Activated T-cell treated with anti-CD3 and anti-CD28 coated beads, Interleukin-2, amount 50 U/mL, for 1 hour (primary cell): ENCODE data around the gene PCBP3.
"Not testable (repeated sequence)": the region's sequence is repeated elsewhere in the genome, so short reads cannot be mapped to it uniquely, and the experiment has no call there.

ENCODE experiments used
- DNase-seq: peaks from one replicate; pipeline ENCODE4 v3.0.0-alpha.2; 2020

The PCBP3 gene

DNA sequence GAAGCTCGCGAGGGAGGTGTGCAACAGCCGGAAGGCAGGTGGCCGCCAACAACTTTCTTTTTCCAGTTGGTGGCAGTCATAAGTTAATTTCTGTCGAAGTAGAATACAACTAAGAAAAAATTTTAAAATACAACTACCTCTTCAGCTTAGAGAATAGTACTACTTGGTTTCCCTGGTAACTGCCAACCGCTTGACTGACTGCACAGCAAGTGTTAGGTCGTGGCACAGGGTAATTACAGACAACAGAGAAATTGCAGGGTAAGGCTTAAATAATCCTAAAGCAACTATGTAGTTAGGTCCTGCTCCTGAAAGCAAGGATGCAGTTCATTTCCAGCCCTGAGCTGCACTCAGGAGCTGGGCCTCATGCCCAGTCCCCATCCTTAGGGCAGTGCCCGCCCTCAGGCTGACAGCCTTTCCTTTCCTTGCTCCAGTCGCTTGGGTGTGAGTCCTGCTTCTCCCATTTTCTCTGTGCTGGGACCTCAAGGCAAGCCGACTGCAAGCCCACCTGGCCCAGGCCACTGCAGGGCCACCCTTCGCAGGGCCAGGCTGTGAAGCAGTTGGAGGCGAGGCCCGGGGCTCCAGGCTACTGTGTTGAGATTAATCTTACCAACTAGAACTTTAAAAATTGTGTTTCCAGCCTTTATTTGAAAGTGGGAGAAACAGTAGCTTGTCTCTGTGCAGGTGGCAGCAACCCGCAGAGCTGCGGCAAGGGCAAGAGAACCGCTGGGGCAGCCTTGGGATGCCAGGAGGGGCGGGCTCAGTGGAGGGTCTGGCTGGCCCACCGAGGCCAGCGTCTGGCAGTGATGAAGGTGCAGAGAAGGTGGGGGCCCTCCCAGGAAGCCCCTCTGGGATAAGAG, 148.3 kb downstream of the PCBP3 start:
- DNase-seq: no peak

DNA sequence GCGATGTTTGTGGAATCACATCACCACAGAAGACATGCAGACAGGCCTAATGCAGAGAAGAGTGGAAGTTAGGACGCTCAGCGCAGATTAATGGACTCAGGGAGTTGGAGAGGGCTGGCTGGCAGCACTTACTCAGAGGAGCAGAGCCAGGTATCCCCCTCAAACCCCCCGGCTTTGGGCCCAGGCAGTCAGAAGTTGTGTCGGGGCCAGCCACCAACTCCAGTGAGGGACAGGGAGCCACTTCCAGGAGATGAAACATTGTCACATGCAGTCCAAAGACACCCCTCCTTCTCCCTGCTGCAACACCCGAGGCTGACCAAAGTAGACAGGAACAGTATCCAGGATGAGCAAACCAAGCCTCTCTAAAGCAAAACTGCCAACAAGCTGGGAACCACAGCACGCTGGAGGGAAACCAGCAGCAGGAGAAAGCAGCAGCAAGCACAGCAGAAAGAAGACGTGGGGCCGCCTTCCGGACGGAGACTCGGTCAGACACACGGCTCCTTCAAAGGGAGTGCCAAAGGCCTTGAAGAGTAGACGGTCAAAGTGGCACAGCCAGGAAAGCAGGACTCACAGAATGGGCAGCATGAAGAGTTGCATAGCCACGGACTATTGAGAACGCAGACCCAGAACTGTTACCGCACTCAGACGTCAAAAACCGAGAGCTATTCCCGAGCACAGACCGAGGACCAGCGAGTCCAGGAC, 149.3 kb downstream of the PCBP3 start:
- no peak for DNase-seq

DNA sequence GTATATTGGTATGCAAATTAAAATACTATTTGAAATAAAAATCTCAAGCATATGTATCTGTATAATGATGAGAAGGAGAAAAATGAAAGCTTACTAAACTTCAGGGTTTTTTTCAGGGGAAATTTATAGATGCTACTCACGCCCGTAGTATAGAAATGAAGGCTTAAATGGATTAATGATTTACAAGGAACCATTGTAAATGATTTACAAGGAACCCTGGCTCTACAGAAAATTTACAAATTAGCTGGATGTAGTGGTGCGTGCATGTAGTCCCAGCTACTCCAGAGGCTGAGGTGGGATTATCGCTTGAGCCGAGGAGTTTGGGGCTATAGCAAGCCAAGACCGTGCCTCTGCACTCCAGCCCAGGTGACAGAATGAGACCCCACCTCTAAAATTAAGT, 150.5 kb downstream of the PCBP3 start:
- DNase-seq: no peak

DNA sequence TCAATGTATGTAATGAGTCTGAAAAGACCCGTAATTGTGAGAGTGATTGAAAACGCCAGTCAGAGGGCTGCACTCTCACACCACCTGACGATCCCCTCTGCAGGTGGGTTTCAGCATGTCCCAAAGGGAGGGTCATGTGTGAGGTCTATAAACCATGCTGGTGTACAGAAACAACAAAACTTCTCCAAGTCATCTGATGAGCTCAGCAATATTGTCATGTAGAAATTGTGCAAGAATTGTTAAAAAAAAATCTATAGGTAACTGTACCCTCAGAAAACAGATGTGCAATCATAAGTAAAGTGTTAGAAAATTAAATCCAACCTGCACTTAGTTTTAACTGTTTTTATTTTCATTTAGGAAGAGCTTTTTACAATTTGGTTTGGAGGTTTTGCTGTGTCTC, 152.5 kb downstream of the PCBP3 start:
- no peak for DNase-seq

DNA sequence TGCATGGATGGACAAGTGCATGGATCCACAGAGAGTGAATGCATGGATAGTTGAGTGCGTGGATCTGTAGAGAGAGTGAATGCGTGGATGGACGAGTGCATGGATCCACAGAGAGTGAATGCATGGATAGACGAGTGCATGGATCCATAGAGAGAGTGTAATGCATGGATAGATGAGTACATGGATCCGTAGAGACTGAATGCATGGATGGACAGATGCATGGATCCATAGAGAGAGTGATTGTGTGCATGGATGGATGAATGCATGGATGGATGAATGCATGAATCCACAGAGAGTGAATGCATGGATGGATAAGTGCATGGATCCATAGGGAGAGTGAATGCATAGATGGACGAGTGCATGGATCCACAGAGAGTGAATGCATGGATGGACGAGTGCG, 153.8 kb downstream of the PCBP3 start:
- DNase-seq: no peak

DNA sequence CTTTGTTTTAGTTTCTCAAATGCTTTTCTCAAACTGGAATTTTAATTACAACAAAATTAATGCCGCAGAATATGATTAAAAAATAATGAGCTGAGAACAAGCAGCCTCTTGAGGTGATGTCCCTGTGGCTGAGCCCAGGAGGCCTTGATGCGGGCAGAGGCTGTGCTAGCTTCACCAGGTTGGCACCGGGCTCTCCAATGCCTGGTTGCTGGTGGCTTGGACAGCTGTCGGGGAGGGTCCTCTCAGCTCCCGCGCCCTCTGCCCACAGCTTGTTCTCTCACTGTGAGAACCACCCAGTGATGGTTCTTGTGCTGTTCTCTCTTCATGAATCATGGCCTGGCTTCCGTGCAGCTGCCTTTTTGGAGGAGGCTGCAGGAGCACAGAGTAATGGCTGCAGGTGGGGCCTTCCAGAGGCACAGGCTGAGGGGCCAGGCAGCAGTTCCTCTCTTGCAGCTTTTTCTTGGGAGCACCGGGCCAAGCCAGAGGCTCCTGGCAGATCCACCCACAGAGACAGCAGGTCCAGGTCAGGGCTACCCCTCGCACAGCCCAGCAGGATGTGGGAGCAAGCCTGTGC, 156.3 kb downstream of the PCBP3 start:
- no peak for DNase-seq

DNA sequence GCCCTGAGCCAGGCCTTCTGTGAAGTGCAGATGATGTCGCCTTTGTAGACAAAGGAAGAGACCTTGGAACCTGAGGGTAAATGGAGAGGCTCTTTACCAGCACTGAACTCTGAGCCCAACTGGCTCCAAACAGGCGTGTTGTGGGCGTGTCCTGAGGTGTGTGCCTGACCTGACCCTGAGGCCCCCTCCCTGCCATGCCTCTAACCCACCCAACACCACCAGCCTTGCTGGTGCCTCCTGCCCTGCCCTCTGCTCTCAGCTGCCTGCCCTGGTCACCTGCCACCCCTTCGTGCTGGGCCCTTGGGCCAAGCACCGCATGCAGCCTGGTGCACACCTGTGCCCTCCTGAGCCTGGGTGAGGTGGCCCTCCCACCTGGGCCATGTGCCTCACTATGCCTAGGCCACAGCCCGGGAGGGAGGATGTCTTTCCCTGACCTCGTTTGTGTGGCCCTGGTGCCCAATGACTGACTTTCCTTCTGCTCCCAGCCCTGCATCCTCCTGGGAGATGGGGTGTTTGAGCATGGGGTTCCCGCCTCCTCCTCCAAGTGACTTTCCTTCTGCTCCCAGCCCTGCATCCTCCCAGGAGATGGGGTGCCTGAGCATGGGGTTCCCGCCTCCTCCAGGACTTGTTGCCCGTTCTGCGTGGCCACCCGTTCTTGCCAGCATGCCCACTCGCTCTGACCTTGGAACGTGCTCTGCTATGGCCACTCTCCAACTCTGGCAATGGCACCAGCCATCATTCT, 157.0 kb downstream of the PCBP3 start:
- DNase-seq: no peak

DNA sequence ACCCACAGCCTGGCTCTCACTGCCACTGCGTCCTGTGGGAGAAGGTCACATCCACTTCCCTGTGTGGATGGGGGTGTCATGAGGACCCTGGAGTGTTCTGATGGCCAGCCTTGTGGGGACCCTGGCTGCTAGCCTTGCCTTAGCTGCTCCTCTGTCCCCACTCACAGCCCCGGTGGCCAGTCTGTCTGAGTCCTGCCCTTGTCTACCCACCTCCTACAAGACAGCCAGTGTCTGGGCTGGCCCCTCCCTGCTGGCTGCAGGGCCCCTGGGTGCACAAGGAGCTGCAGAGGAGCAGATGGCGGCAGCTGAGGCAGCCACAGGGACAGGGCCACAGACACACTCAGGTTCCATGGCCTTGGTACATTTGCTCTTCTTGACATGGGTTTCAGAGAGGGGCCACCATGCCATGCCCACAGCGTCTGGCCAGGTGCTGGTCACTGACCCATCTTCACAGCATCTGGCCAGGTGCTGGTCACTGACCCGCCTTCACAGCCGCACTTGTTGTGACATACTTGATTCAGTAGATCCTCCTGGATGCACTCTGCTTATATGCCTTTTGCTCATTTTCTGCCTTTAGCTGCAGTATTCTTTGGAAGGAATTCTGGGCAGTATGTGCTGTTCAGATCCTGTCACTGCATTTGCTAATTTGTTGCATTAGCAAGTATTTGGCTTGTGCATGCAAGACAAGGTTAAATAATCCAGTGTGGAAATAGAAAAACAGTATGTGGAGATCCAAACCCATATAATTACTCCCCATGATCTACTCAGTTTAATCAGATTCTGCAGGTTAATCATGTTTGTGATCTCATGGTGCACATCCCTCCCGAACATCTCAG, 157.8 kb downstream of the PCBP3 start:
- DNase-seq: no peak

DNA sequence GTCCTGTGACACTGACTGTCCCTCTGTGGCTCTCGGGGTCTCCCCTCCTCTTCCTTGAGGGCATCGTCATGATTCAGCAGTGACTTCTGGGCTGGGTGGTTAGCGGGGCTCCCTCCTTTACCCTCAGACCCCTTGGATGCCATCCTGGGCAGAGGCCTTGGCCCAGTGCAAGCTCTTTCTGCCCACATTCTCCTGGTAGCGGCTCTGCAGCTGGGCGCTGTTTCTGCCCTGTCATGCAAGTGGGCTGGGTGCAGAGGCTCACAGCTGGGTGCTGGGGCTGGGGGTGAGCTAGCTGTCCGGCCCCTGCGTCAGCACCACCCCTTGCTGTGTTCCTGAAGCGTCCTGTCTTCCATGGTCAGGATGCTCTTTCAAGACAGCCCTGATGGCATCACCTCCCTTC, 158.5 kb downstream of the PCBP3 start:
- DNase-seq: no peak

DNA sequence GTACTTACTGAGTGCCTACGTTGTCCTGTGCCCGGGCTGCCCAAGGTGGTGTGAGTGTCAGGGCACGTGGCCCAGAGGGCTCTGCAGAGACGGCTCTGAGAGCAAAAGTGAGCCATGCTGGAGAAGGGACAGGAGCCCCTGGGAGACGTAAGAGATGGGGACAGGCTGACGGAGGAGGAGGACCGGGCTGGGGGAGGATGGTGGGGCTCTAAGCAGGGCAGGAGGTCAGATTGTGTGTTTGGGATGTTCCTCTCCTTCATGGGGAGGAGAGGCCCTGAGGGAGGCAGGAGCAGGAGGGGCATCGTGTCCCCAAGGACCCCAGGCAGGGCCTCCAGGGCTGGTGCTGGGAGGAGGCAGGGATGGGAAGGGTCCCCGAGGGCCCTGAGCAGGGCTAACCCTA, 158.9 kb downstream of the PCBP3 start:
- no peak for DNase-seq

DNA sequence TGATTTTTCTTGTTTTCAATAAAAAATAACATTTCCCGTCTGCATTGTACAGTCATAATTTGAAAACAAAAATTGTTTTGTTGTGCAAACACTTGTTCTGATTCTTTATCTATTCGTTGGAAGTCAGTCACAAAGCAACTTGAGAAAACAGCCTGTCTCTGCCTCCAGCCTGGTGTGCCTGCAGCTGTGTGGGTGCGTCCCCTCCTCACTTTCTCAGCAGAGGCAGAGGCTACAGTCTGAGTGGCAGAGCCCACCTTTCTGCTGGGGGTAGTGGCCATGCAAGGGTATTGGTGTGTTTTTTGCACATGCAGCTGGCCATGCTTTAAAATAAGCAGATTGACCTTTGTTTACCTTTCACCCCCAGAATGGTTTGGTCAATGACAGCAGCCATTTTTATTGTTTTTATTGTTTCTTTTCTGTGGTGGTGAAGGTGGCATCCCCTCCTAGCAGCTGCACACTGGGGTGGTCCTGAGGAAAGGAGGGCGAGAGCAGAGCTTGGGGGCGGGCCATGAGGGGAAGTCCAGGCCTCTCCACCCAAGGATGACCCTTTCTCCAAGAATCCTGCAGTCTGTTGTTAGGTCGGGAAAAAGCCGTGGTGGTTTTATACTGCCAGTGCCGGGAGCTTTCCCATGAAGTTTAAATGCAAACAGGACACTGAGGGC, 159.6 kb downstream of the PCBP3 start:
- DNase-seq: no peak

DNA sequence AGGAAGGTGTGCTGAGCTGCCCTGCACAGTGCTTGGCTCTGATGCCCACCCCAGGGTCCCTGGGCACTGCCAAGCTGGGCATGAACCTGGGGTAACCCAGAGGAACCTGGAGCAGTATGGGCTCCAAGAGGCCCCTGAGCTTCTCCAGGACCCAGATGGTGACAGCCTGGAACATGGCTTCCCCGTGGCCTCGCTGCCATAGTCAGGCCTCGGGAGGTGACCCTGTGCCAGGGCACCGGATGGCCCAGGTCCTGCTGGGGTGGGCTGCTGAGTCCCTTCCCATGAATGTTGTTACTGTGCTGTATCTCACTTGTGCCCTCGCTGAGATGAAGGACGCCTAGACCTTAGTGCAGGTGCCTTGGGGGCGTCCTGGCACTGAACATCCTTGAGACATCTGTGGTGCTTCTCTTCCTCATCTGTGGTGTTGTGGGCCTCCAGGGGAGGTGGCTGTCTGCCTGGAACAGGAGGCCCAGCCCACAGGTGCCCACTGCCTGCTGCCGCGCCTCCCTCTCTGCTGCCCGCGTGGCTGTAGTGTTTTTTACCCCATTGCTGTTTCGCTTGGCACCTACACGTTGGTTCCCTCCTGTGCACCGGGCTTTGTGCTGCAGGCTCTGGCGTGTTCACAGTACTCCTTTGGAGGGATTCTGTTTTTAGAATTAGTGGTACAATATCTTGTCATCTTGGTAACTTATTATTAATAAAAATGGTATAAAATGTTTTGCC, 160.3 kb downstream of the PCBP3 start:
- no peak for DNase-seq

DNA sequence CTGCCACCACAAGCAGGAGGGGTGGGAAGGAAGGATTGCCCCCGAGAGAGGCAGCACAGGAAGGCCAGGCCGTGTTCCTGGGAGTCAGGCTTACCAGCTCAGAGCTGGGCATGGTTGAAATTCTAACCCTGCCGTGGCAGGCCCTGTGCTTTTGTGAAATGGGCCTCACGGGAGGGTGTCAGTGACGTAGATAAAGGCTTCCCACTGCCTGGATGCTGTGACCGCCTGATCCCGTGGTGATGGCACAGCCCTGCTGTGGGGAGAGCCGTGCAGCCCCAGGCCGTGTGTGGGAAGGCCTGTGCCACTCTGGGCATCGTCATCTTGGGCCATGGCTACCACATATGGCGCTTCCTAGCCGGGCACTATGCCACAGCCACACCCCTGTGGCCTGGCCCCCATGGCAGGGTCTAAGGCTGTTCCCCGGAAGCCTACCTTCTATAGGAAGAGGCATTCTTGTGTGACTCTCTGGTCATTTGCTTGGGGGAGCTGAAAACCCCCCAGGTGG, 161.3 kb downstream of the PCBP3 start:
- no peak for DNase-seq

DNA sequence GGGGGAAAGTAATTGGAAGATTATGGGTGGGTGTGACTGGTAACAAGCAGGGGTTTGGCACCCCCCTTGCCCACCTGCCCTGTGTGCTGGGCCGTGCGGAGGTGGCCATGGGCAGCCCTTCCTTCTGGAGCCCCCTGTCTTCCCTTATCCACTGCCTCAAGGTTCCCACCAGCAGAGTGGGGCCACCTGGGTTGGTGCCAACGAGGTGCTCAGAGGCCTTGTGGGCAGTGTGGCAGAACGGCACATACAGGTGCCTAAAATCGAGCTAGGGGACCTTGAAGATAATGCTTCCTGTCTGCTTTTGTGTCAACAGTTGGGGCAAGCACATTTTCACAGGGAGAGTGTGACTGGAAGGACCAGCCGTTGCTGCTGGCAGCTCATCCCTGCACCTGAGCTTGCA, 161.8 kb downstream of the PCBP3 start:
- no peak for DNase-seq

DNA sequence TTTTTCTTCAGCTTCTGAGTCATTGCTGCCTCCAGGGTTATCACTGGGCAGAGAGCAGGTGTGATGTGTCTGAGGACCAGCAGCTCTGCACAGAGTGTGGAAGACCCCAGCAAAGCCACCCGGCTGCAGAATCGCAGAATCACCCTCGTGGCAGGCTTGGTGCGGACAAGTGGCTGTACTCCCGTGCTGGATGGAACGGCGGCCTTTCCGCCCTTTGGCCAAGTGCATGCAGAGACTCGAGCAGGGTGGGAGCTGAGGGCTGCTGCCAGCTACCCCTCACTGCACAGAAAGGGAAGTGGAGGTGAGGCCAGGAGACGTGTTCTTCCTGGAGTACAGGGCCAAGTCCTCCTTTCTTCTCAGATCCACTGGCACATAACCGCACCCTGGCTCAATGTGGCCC, 162.5 kb downstream of the PCBP3 start:
- no peak for DNase-seq

DNA sequence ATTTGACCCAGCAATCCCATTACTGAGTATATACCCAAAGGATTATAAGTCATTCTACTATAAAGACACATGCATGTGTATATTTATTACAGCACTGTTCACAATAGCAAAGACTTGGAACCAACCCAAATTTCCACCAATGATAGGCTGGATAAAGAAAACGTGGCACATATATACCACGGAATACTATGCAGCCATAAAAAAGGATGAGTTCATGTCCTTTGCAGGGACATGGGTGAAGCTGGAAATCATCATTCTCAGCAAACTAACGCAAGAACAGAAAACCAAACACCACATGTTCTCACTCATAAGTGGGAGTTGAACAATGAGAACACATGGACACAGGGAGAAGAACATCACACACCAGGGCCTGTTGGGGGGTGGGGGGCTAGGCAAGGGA, 165.1 kb downstream of the PCBP3 start:
- not testable (repeated sequence) for DNase-seq

DNA sequence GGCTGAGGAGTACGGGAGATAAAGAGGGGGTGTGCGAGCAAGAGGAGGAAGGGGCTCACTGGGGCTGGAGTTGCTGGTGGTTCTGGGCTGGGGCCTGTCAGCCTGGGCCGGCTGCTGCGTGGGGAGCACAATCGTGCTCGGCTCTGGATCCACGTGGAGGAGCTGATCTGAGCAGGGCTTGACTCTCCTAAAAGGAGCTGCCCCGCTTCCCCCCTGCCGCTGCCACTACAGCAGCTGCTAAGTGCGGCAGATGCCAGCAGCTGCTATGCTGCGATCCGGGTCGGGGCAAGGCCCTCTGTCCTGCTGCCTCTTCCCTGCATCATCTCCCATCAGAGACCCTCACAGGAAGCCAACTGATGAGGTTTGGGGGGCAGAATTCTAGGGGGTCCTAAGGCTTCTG, 165.9 kb downstream of the PCBP3 start:
- peak; percentile 3 for DNase-seq

DNA sequence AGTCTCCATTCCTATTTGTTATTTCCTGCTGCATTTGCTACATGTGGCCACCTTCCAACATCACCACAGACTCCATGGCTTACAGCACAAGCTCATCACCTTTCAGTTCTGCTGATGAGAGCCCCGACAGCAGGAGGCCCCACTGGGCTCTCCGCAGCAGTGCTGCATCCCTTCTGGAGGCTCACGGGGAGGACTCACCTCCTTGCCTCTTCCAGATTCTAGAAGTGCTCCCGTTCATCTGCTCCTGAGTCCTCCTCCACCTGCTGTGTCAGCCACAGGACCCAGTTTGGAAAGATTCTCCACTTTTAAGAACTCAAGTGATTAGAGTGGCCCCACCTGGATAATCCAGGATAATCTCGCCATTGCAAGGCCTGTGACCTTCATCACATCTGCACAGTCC, 167.6 kb downstream of the PCBP3 start:
- no peak for DNase-seq

DNA sequence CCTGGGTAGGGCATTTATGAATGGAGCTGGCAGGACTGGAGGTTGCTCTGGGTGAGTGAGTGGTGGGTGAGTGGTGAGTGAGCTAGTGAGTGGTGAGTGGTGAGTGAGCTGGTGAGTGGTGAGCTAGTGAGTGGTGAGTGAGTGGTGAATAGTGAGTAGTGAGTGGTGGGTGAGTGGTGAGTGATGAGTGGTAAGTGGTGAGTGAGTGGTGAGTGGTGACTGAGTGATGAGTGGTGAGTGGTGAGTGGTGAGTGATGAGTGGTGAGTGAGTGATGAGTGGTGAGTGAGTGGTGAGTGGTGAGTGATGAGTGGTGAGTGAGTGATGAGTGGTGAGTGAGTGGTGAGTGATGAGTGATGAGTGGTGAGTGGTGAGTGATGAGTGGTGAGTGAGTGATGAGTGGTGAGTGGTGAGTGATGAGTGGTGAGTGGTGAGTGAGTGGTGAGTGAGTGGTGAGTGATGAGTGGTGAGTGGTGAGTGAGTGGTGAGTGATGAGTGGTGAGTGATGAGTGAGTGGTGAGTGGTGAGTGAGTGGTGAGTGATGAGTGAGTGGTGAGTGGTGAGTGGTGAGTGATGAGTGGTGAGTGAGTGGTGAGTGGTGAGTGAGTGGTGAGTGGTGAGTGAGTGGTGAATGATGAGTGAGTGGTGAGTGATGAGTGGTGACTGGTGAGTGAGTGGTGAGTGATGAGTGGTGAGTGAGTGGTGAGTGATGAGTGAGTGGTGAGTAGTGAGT, 170.8 kb downstream of the PCBP3 start:
- DNase-seq: not testable (repeated sequence)

DNA sequence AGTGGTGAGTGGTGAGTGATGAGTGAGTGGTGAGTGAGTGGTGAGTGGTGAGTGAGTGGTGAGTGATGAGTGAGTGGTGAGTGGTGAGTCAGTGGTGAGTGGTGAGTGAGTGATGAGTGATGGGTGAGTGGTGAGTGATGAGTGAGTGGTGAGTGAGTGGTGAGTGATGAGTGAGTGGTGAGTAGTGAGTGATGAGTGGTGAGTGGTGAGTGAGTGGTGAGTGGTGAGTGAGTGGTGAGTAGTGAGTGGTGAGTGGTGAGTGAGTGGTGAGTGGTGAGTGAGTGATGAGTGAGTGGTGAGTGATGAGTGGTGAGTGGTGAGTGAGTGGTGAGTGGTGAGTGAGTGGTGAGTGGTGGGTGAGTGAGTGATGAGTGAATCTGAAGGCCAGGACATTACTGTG, 172.3 kb downstream of the PCBP3 start:
- DNase-seq: not testable (repeated sequence)
